ENCODE results near the gene CDKN2A. TPM values are rescaled to one million over a fixed set of nuclear protein-coding genes. Genes with fewer than 3 reads are reported as not detected.

Gene CDKN2A
- polyA plus RNA-seq, 1 of the 3 experiments (the other 2 are of a cell fraction) = 41.4 TPM

DNA sequence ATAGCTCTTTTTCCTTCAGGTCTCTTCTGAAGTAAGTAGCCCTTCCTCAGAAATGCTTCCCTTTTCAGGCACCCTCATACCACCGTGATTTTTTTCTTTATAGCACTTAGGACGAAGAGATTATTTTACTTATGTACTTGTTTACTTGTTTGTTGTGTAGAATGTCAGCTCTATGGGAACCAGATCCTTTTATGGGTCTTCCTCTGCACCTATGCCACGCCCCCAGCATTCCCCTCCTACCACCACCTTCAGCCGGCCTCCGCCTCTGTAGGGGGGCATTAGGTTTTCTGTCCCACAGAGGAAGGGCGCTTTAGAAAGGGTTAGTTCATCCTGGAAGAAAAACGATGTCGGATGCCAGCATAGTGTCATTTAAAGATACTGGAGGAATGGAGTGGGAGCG lies 2.2 kb upstream of the CDKN2A start:
- DNase-seq = no peak
- H3K9ac ChIP-seq = no peak overlapping the region
- no peaks in the 10 kb centered on the region for H4K20me1 ChIP-seq (ENCODE audit: insufficient read depth)
- 97% methylated on average over 9 of the region's 9 CpGs for WGBS (ENCODE audit: low lambda C conversion rate)
- H3K27me3 ChIP-seq (ENCODE audit: insufficient read depth) = no peaks in the 10 kb centered on the region
- H3K4me2 ChIP-seq = no peak overlapping the region
- CTCF ChIA-PET = interaction anchor here (1.6 to 5.9 kb wide), 2 partner anchors 12 to 43 kb away, joined by 3 to 60 read pairs; partner anchors contain the start of gene CDKN2B
- POLR2A ChIA-PET = no interaction called here
- H3K79me2 ChIP-seq (ENCODE audit: insufficient read depth) = no peaks in the 10 kb centered on the region; the same call in 1 of the 2 replicates
- H3K4me3 ChIP-seq (ENCODE audit: low read depth in 2 of 2, low read length in 1 of 2) = no peak overlapping the region
- peaks cover 0 to 6% of the 10 kb centered on the region in 2 experiments; a peak in 2 of 4 replicates for H3K4me1 ChIP-seq (ENCODE audit: control insufficient read depth in 1 of 2, insufficient read depth in 2 of 2, low read depth in 1 of 2, low read length in 1 of 2)
- H2AFZ ChIP-seq (ENCODE audit: low read depth) = no peak overlapping the region
- peaks cover 10% of the 10 kb centered on the region for H3F3A ChIP-seq (replicated peaks; ENCODE audit: insufficient read depth)
- H3K36me3 ChIP-seq (replicated peaks in 1 of 2; ENCODE audit: control insufficient read depth in 1 of 2, insufficient read depth in 2 of 2, low read length in 1 of 2) = no peaks in the 10 kb centered on the region
- TF ChIP-seq, protein P1, sequence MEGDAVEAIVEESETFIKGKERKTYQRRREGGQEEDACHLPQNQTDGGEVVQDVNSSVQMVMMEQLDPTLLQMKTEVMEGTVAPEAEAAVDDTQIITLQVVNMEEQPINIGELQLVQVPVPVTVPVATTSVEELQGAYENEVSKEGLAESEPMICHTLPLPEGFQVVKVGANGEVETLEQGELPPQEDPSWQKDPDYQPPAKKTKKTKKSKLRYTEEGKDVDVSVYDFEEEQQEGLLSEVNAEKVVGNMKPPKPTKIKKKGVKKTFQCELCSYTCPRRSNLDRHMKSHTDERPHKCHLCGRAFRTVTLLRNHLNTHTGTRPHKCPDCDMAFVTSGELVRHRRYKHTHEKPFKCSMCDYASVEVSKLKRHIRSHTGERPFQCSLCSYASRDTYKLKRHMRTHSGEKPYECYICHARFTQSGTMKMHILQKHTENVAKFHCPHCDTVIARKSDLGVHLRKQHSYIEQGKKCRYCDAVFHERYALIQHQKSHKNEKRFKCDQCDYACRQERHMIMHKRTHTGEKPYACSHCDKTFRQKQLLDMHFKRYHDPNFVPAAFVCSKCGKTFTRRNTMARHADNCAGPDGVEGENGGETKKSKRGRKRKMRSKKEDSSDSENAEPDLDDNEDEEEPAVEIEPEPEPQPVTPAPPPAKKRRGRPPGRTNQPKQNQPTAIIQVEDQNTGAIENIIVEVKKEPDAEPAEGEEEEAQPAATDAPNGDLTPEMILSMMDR (IDR thresholded peaks at IDR 0.05) = no peak
- no peak for TF ChIP-seq ELF1 (IDR thresholded peaks at IDR 0.05)
- no peak for TF ChIP-seq MEF2A (IDR thresholded peaks at IDR 0.05; ENCODE audit: borderline replicate concordance, low read depth)
- no peak for TF ChIP-seq MXI1 (IDR thresholded peaks at IDR 0.05; ENCODE audit: low read depth, low read length)
- TF ChIP-seq, protein P2, sequence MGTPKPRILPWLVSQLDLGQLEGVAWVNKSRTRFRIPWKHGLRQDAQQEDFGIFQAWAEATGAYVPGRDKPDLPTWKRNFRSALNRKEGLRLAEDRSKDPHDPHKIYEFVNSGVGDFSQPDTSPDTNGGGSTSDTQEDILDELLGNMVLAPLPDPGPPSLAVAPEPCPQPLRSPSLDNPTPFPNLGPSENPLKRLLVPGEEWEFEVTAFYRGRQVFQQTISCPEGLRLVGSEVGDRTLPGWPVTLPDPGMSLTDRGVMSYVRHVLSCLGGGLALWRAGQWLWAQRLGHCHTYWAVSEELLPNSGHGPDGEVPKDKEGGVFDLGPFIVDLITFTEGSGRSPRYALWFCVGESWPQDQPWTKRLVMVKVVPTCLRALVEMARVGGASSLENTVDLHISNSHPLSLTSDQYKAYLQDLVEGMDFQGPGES (IDR thresholded peaks at IDR 0.05; ENCODE audit: low read depth, low read length) = no peak
- no peak for TF ChIP-seq RXRA (IDR thresholded peaks at IDR 0.05; ENCODE audit: borderline replicate concordance, low read depth)
- no peak for TF ChIP-seq CHD2 (IDR thresholded peaks at IDR 0.05; ENCODE audit: low read length, partially characterized antibody)
- TF ChIP-seq, protein P3, sequence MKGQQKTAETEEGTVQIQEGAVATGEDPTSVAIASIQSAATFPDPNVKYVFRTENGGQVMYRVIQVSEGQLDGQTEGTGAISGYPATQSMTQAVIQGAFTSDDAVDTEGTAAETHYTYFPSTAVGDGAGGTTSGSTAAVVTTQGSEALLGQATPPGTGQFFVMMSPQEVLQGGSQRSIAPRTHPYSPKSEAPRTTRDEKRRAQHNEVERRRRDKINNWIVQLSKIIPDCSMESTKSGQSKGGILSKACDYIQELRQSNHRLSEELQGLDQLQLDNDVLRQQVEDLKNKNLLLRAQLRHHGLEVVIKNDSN (IDR thresholded peaks at IDR 0.05; ENCODE audit: borderline replicate concordance, low read depth) = no peak
- TF ChIP-seq, protein P4, sequence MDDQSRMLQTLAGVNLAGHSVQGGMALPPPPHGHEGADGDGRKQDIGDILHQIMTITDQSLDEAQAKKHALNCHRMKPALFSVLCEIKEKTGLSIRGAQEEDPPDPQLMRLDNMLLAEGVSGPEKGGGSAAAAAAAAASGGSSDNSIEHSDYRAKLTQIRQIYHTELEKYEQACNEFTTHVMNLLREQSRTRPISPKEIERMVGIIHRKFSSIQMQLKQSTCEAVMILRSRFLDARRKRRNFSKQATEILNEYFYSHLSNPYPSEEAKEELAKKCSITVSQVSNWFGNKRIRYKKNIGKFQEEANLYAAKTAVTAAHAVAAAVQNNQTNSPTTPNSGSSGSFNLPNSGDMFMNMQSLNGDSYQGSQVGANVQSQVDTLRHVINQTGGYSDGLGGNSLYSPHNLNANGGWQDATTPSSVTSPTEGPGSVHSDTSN (IDR thresholded peaks at IDR 0.05) = no peak
- no peak for TF ChIP-seq TCF12 (IDR thresholded peaks at IDR 0.05)
- TF ChIP-seq, protein P5, sequence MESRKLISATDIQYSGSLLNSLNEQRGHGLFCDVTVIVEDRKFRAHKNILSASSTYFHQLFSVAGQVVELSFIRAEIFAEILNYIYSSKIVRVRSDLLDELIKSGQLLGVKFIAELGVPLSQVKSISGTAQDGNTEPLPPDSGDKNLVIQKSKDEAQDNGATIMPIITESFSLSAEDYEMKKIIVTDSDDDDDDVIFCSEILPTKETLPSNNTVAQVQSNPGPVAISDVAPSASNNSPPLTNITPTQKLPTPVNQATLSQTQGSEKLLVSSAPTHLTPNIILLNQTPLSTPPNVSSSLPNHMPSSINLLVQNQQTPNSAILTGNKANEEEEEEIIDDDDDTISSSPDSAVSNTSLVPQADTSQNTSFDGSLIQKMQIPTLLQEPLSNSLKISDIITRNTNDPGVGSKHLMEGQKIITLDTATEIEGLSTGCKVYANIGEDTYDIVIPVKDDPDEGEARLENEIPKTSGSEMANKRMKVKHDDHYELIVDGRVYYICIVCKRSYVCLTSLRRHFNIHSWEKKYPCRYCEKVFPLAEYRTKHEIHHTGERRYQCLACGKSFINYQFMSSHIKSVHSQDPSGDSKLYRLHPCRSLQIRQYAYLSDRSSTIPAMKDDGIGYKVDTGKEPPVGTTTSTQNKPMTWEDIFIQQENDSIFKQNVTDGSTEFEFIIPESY (IDR thresholded peaks at IDR 0.05; ENCODE audit: borderline replicate concordance, low read depth) = no peak
- TF ChIP-seq, protein P6, sequence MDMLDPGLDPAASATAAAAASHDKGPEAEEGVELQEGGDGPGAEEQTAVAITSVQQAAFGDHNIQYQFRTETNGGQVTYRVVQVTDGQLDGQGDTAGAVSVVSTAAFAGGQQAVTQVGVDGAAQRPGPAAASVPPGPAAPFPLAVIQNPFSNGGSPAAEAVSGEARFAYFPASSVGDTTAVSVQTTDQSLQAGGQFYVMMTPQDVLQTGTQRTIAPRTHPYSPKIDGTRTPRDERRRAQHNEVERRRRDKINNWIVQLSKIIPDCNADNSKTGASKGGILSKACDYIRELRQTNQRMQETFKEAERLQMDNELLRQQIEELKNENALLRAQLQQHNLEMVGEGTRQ (IDR thresholded peaks at IDR 0.05; ENCODE audit: borderline replicate concordance, low read depth, low read length) = no peak
- TF ChIP-seq FOSL2 (IDR thresholded peaks at IDR 0.05; ENCODE audit: borderline replicate concordance, low read depth) = no peak
- TF ChIP-seq, protein P7, sequence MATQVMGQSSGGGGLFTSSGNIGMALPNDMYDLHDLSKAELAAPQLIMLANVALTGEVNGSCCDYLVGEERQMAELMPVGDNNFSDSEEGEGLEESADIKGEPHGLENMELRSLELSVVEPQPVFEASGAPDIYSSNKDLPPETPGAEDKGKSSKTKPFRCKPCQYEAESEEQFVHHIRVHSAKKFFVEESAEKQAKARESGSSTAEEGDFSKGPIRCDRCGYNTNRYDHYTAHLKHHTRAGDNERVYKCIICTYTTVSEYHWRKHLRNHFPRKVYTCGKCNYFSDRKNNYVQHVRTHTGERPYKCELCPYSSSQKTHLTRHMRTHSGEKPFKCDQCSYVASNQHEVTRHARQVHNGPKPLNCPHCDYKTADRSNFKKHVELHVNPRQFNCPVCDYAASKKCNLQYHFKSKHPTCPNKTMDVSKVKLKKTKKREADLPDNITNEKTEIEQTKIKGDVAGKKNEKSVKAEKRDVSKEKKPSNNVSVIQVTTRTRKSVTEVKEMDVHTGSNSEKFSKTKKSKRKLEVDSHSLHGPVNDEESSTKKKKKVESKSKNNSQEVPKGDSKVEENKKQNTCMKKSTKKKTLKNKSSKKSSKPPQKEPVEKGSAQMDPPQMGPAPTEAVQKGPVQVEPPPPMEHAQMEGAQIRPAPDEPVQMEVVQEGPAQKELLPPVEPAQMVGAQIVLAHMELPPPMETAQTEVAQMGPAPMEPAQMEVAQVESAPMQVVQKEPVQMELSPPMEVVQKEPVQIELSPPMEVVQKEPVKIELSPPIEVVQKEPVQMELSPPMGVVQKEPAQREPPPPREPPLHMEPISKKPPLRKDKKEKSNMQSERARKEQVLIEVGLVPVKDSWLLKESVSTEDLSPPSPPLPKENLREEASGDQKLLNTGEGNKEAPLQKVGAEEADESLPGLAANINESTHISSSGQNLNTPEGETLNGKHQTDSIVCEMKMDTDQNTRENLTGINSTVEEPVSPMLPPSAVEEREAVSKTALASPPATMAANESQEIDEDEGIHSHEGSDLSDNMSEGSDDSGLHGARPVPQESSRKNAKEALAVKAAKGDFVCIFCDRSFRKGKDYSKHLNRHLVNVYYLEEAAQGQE (IDR thresholded peaks at IDR 0.05; ENCODE audit: low read depth, low read length) = no peak
- H3K9me3 ChIP-seq = no peaks in the 10 kb centered on the region
- H3K9me2 ChIP-seq = no peaks in the 10 kb centered on the region
- no peak overlapping the region for H3K27ac ChIP-seq (ENCODE audit: low read depth in 2 of 2, low read length in 1 of 2)

Measured in SK-N-SH (cell line).